Measurements from ENCODE around the gene GSE1. TPM values are rescaled to one million over a fixed set of nuclear protein-coding genes. Genes with fewer than 3 reads are reported as not detected.

The GSE1 gene
- total RNA-seq, 1 donor from 2014 or later = 120 TPM

DNA sequence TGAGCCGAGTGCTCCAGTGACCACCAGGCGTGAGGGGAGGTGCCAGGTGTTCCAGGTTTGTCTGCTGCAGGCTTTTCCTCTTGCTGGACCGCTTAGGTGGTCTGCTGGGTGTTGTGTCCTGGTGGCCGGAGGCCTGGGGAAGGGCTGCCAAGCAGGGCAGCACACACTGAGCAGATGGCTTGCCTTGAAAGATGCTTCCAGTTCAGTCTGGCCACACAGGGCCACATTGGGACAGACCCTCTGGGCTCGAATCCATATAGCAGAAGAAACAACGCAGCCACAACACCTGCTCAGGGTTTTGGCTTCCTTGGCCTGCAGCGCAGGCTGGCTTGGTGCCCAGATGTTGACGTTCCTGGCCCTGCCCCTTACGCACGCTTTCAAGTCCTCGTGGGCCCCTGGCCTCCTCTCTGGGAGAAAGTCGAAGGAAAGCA is 50.8 kb downstream of the GSE1 start:
- TF ChIP-seq, protein P1, sequence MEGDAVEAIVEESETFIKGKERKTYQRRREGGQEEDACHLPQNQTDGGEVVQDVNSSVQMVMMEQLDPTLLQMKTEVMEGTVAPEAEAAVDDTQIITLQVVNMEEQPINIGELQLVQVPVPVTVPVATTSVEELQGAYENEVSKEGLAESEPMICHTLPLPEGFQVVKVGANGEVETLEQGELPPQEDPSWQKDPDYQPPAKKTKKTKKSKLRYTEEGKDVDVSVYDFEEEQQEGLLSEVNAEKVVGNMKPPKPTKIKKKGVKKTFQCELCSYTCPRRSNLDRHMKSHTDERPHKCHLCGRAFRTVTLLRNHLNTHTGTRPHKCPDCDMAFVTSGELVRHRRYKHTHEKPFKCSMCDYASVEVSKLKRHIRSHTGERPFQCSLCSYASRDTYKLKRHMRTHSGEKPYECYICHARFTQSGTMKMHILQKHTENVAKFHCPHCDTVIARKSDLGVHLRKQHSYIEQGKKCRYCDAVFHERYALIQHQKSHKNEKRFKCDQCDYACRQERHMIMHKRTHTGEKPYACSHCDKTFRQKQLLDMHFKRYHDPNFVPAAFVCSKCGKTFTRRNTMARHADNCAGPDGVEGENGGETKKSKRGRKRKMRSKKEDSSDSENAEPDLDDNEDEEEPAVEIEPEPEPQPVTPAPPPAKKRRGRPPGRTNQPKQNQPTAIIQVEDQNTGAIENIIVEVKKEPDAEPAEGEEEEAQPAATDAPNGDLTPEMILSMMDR (IDR thresholded peaks at IDR 0.05) = no peak
- Histone ChIP-seq H3K36me3 (peaks cover 81 to 87% of the 10 kb centered on the region in 2 donors), H3K27me3 (no peaks in the 10 kb centered on the region), H3K4me1 (no peaks in the 10 kb centered on the region), H3K27ac (no peak overlapping the region), H3K4me3 (no peak overlapping the region), H3K9me3 (no peaks in the 10 kb centered on the region)
- intact Hi-C loops (cut with DNase I) = no loop called here
- DNase-seq (ENCODE audit: low spot score in 2 of 2) = no peak

DNA sequence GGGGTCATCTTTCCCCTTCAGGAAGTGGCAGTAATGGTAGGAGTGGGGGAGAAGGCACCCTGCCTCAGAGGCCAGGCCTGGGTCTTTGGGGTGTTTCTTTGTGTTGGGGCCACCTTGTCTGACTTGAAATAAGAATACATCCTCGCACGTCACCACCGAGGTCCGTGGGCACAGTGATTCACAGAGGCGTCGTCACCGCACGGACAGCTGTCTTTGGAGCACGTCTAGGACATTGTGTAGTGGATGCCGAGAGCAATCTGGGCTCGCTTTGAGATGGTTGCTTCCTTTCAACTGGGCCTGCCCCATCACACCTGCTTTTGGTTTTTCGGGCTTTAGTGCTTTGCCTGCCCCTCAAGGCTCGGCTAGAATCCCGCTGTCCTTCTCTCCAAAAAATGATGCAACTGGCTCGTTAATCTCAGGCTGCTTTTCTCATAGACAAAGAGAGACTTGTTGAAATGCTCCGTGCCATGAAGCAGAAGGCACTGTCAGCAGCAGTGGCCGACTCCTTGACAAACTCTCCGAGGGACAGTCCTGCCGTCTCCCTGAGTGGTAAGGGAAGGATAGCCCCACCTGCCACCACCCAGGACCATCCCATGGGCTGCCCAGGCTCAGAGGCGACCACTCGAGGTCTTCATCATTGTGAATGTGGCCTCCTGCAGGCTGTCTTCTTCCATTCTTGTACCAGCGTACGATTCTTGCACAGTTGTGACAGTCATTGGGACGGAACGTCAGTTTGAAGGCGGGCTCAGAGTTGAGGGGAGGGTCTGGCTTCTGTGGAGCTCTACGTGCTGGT is 51.7 kb downstream of the GSE1 start:
- Histone ChIP-seq H3K9me3 (no peaks in the 10 kb centered on the region), H3K4me1 (no peaks in the 10 kb centered on the region), H3K4me3 (no peak overlapping the region), H3K27ac (no peak overlapping the region), H3K36me3 (peaks cover 83 to 91% of the 10 kb centered on the region in 2 donors), H3K27me3 (no peaks in the 10 kb centered on the region)
- TF ChIP-seq, protein P1 (IDR thresholded peaks at IDR 0.05) = no peak
- intact Hi-C loops (cut with DNase I) = no loop called here
- DNase-seq (ENCODE audit: low spot score in 2 of 2) = no peak

DNA sequence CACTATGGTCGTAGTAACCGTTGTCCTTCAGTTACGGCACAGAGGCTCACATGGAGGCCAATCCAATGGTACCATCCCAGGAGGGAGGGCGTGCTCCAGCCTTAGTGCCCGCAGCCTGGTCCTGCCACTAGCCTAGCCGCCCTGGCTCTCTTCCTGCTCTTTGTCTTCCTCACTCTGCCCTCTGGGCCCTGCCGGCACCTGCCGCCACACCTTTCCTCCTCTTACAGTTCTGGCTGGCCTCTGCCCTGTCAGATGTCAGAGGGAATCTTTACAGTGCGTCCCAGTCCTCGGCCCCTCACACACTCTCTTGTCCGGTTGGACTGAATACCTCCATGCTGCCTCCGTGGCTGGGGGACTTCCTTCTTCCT is 52.2 kb downstream of the GSE1 start:
- Histone ChIP-seq H3K4me1 (no peaks in the 10 kb centered on the region), H3K27ac (no peak overlapping the region), H3K36me3 (peaks cover 87 to 96% of the 10 kb centered on the region in 2 donors), H3K27me3 (no peaks in the 10 kb centered on the region), H3K9me3 (no peaks in the 10 kb centered on the region), H3K4me3 (no peak overlapping the region)
- no peak for DNase-seq (ENCODE audit: low spot score in 2 of 2)
- TF ChIP-seq, protein P1 (IDR thresholded peaks at IDR 0.05) = no peak
- intact Hi-C loops (cut with DNase I) = no loop called here

DNA sequence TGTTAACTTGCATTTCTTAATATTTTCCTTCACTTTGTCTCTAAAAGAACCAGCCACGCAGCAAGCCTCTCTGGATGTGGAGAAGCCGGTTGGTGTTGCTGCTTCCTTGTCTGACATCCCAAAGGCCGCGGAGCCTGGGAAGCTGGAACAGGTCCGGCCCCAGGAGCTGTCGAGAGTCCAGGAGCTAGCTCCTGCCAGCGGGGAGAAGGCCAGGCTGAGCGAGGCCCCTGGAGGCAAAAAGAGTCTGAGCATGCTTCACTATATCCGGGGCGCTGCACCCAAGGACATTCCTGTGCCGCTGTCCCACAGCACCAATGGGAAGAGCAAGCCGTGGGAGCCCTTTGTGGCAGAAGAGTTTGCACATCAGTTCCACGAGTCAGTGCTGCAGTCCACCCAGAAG is 52.8 kb downstream of the GSE1 start:
- Histone ChIP-seq H3K27ac (no peak overlapping the region), H3K9me3 (no peaks in the 10 kb centered on the region), H3K36me3 (peaks cover 87 to 99% of the 10 kb centered on the region in 2 donors), H3K27me3 (no peaks in the 10 kb centered on the region), H3K4me3 (no peak overlapping the region), H3K4me1 (no peaks in the 10 kb centered on the region)
- DNase-seq (ENCODE audit: low spot score in 2 of 2) = no peak
- intact Hi-C loops (cut with DNase I) = no loop called here
- TF ChIP-seq, protein P1 (IDR thresholded peaks at IDR 0.05) = no peak

DNA sequence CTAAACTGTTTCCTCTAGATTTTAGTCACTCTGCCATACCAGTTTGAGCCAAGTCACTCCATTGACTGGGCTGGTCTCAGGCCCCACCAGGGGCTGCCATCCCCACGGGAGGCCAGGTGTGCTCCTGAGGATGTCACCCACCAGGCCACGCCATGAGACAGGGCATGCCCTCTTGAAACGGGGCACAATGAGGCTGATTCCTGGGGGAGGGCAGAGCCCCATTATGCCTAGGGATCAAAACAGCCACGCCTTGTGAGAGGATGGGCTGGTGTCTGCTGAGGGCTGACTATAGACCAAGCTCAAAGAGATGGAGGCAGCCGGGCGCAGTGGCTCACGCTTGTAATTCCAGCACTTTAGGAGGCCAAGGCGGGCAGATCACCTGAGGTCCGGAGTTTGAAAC is 54.1 kb downstream of the GSE1 start:
- Histone ChIP-seq H3K27me3 (no peaks in the 10 kb centered on the region), H3K9me3 (no peaks in the 10 kb centered on the region), H3K4me1 (no peaks in the 10 kb centered on the region), H3K36me3 (peaks cover 86 to 97% of the 10 kb centered on the region in 2 donors), H3K4me3 (no peak overlapping the region), H3K27ac (no peak overlapping the region)
- intact Hi-C loops (cut with DNase I) = no loop called here
- TF ChIP-seq, protein P1 (IDR thresholded peaks at IDR 0.05) = no peak
- DNase-seq (ENCODE audit: low spot score in 2 of 2) = no peak

All from ascending aorta (tissue), 2 donors.